C1 segment of cervical spinal cord (tissue), 14 donors: ENCODE measurements around the gene SYCP2L.
A peak's percentile ranks its signal among the peaks of the same experiment; 100 is the strongest.
"Not testable (repeated sequence)": the region's sequence is repeated elsewhere in the genome, so short reads cannot be mapped to it uniquely, and the experiment has no call there.

Source experiments
- DNase-seq, 14 donors: peaks; one replicate each; lab custom pipeline; 2025; lab: John Stamatoyannopoulos, UW

The SYCP2L gene

DNA sequence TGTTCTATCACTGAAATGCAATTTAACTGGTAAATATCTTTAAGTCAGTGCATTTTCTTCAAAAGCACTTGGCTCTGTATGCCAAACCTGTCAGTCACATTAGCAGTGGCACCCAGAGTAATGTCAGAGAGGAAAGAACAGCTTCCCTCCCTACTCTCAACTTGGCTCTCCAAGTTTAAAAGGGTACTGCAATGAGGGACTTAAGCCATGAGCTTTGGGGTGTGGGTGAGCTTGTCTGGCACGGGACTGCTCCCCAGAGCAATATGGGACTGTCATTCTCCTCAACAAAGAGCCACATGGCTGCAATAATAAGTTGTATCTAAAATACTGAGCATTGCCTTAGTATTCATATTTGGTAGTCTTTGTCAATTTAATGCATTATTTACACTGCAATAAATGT, 9.0 kb upstream of the SYCP2L start:
- no peak for DNase-seq

DNA sequence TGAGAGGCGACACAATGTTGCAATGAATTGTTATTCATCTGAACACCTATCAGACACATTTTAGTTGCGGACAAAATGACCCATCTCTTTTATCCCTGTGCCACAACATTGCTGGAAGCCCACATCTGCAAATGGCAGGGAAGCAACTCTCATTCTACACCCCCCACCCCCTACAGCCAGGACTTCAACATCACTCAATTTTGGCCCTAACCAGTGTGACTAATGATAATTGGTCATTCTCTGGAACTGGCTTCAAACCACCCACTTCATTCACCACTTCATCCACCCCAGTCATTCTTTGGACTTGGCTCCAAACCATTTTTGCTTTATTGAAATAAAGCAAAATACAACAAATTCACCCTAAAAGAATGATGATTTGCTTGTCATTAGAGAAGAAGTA, 6.5 kb upstream of the SYCP2L start:
- no peak for DNase-seq

DNA sequence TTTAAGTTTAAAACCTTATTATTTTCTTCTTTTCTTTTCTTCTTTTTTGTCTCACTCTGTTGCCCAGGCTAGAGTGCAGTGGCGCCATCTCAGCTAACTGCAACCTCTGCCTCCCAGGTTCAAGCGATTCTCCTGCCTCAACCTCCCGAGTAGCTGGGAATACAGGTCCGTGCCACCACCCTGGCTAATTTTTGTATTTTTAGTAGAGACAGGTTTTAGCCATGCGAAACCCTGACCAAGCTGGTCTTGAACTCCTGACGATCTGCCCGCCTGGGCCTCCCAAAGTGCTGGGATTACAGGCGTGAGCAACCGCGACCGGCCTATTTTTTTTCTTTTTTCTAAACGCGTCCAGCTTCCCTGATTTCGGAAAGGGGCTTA, 4.6 kb upstream of the SYCP2L start:
- not testable (repeated sequence) for DNase-seq

DNA sequence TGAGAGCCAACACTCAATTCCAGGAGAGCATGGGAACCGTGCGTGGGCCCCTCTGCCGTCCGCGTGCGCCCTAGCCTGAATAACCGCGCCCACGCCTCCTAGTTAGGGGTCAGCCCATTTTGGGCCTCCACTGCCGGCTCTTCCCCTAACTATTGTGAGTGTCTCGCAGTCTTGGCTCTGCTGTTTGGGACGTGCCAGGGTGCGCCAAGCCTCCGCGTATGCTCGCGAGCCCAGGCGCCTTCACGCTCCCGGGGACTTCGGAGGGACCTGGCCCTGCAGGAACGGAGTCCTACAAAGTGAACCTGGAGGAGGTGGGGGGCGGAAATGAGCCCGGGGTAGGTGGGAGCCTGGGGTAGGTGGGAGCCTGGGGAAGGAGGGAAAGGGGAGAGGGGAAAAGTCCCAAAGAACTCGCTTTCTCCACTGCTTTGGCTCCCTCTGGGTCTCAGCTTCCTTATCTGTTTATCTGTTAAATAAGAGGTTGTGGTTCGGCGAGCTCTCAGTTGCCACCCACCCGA, 4.1 kb upstream of the SYCP2L start:
- DNase-seq: no peak

DNA sequence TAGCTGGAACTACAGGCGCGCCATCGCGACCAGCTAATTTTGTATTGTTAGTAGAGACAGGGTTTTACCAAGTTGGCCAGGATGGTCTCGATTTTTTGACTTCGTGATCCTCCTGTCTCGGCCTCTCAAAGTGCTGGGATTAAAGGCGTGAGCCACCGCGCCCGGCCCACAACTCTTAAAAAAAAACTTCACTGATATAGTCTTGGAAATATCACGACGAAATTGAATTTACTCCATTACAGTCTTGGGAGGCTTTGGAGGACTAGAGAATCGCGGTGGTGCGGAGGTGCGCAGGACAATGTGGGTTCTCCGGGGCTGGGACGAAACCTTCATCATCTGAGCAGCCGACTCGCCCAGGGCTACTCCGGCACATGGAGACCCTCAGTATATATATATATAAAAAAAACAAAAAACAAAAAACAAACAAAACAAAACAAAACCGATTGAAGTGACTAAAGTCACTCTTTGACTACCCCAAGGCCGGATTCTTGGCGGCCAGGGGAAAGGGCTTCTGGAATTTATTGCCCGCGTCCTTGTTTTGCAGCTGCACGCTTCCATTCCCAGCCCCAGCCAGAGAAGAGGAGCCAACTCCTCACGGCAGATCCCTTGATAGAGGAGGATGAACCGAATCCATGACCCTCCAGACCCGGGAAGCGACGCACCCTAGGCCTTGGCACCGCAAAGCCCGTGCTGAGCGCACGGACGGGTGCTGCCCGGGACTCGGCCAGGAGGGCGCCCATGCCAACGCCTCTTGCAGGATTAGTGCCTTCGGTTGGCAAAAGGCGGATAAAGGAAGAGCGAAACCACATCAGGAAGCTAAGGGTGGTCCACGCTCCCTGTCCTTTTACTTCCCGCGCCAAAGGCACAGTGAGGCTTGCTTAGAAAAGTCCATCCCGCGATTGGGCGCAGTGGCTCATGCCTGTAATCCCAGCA, 3.3 kb upstream of the SYCP2L start:
- no peak for DNase-seq

DNA sequence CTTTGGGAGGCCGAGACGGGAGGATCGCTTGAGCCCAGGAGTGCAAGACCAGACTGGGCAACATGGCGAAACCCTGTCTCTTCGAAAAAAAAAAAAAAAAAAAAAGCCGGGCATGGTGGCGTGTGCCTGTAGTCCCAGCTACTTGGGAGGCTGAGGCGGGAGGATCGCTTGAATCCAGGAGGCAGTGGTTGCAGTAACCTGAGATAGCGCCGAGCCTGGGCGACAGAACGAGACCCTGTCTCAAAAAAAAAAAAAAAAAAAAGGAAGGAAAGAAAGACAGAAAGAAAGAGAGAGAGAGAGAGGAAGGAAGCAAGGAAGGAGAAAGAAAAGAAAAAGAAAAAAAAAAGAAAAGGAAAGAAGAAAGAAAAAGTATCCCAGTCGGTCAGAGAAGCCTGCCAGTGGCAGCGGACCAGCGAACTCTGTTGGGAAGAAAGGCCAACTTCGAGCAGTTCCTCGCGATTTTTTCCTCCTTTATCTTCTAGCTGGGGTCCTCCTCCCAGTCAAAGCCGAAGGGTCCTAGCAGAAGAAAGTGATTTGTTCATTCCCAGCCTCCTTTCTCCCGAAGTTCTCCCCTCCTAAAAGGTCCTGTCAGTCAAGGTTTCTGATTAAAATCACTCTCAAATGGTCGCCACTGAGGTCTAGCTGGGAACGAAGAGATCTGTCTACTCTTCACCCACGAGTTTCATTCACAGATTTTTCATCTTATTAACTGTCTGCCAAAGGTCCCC, 2.4 kb upstream of the SYCP2L start:
- DNase-seq: no peak

DNA sequence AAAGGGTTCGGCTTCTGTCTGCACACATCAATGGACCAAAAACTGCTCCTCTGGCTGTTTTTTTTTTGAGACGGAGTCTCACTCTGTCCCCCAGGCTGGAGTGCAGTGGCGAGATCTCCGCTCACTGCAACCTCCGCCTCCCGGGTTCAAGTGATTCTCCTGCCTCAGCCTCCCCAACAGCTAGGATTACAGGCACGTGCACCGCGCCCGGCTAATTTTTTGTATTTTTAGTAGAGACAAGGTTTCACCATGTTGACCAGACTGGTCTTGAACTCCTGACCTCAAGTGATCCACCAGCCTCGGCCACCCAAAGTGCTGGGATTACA, 524 bp upstream of the SYCP2L start:
- DNase-seq: not testable (repeated sequence)

DNA sequence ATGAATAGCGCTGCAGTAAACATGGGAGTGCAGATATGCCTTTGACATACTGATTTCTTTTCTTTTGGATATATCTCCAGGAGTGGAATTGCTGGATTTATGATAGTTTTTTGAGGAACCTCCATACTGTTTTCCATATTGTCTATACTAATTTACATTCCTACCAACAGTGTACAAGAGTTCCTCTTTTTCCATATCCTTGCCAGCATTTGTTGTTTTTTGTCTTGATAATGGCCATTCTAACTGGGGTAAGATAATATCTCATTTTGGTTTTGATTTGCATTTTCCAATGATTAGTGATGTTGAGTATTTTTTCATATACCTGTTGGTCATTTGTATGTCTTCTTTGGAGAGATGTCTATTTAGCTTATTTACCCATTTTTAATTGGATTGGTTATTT, 3.3 kb downstream of the SYCP2L start:
- no peak for DNase-seq

DNA sequence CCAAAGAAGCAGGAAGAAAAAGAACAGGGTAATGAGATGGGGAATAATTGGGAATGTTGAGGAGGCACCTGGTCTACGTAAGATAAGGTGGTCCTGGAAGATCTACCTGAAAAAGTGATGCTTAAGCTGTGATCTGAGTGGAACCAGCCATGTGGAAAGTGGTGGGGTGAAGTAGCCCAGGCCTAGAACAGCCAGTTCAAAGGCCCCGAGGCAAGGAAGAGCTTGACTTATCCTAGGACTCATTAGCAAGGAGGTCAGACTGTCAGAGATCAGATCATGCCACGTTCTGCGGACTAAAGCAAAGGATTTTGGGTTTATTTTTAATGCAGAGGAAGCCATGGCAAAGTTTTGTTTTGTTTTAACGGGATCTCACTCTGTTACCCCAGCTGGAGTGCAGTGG, 5.1 kb downstream of the SYCP2L start:
- no peak for DNase-seq

DNA sequence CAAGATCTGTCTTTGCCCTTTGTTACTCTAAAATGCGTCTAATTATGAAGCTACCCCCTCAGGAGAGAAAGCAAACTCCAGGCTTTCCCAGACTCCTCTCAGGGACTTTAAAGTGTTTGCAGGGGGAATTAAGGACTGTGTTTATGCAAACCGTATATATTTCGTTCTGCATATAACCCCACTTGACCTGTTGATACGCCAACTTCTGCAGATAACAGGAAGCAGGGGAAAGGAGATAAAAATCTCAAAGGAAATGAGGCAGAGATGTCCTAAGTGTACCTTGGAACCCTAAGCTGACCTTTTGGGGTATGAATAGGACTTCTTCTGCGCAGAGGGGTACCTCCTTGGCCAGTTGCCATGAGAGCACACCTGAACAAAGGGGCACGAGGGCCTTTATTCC, 8.1 kb downstream of the SYCP2L start:
- no peak for DNase-seq

DNA sequence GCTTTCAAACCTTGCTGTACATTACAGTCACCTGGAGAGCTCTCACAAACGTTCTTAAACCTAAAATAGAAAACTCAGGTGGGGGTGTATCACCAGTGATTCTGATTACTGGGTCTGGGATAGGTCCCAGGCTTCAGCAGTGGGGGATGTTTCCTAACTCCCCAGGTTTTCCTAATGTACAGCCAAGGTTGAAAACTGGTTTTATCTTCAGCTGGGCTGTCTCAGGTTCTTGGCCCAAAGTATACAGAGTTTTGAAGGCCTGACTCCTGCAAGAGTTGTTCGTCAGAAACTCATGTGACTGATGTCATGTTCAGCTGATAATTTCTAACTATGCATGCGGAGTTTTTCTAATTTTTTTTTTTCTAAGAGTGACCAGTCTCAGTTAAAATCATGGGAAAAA, 9.8 kb downstream of the SYCP2L start:
- no peak for DNase-seq

DNA sequence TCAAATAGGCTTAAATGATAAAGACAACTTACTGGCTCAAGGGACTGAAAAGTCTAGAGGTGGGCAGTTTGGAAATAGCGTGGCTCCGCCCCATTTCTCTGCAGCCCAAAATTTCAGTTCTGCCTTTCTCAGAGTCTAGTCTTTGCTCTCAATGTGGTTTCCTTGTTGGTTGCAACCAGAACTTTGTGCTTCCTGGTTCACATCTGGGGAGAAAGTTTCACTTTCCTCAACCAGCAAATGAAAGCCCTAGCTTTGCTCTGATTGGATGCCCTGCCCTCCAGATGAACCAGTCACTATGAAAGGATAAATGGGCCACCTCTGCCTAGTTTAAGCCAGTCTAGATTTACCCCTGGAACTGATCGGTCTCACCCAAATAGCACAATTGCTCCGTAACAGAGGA, 14.9 kb downstream of the SYCP2L start:
- peak in 6 of 14 donors; percentile 2 to 14 (median 8) for DNase-seq

DNA sequence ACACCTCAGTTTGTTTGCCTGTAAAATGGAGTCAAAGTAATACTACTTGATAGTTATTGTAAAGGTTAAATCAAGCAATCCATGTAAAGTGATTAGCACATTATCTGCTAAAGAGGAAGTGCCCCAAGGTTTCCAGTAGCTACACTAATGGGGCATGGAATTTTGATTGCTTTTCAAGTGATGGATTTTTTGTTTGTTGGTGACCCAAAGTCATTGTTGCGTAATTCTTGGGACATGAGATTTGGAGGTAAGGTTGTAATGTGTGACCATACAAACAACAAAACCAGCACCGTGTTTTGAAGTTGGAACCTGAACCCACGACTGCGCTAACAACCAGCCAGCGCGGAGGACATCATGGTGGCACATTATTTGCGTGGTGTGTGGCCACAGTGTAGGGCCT, 17.2 kb downstream of the SYCP2L start:
- DNase-seq: no peak

DNA sequence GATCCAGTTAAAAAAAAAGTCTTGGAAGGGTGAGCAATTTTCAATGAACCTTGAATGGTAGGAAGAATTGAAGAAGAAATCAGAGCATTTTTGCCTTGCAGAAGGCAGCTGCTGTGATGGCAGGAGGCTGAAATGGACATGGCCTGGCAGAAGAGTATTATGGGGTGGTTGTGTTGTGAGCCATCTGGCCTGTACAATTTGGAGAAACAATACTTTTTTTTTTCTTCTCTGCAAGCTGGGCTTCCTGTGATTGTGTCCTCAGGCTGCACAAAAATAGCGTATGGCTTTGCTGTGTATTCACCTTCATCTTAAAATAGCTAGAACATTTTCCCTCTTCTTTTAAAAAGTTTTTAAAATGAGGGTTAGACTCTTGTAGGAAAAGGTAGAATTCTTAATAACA, 21.4 kb downstream of the SYCP2L start:
- peak in 1 of 14 donors; percentile 26 for DNase-seq

DNA sequence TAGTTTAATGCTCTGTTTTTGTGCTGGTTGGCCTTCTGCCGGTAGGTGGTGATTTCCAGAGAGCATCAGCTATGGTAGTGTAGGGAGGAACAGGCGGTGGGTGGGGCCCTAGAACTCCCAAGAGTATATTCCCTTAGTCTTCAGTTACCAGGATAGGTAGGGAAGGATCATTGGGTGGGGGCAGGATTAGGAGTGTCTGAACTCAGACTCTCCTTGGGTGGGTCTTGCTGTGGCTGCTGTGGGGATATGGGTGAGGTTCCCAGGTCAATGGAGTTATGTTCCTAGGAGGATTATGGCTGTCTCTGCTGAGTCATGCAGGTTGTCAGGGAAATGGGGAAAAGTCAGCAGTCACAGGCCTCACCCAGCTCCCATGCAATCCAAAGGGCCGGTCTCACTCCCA, 32.7 kb downstream of the SYCP2L start:
- DNase-seq: not testable (repeated sequence)

DNA sequence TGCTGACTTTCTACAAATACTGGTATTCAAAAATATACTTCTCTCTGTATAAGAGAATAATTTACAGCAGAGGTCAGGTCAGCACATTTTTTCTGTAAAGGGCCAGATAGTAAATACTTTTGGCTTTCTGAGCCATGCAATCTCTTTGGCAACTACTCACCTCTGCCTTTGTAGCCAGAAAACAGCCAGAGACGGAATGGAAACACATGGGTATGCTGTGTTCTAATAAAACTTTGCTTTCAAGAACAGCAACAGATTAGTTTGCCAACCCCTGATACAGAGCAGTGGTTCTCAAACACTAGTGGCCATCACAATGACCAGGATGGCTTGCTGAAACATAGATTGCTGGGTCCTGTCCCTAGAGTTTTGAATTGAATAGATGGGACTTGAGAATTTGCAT, 46.3 kb downstream of the SYCP2L start:
- DNase-seq: no peak

DNA sequence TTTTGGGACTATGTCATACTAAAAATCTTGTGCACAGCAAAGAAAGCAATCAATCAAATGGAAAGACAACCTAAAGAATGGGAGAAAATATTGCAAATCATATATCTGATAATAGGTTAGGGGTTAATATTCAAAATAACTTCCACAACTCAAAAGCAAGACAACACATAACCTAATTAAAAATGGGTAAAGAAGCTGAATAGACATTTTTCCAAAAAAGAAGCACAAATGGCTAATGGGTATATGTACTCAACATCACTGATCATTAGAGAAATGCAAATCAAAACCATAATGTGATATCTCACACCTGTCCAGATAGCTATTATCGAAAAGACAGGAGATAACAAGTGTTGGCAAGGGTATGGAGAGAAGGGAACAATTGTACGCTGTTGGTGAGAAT, 53.0 kb downstream of the SYCP2L start:
- DNase-seq: no peak

DNA sequence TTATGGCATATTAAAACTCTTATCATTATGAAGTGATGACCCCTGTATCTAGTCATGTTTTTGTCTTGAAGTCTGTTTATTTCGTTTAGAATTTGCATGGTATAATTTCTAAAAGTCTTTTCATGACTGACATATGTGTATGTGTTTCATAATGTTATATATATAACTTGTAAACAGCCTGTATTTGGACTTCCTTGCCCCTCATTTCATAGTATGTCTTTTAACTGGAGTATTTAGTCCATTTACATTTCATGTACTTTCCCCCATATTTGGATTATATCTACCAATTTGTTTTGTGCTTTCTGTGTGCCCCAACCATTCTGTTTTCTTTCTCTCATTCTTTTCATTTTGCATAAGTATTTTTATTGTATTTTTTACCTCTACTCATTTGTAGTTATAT, 59.0 kb downstream of the SYCP2L start:
- DNase-seq: no peak

DNA sequence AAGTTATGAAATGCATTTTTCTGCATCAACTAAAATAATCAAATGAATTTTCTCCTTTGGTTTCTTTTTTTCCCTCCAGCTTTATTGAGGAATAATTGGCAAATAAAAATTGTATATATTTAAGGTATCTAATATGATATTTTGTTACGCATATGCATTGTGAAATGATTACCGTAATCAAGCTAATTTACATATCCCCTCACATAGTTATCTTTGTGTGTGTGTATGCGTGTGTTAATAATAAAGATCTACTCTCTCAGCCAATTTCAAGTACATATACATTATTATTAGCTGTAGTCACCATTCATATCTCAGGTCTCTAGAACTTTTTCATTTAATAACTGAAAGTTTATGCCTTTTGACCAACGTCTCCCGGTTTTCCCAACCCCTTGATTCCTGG, 61.1 kb downstream of the SYCP2L start:
- DNase-seq: no peak

DNA sequence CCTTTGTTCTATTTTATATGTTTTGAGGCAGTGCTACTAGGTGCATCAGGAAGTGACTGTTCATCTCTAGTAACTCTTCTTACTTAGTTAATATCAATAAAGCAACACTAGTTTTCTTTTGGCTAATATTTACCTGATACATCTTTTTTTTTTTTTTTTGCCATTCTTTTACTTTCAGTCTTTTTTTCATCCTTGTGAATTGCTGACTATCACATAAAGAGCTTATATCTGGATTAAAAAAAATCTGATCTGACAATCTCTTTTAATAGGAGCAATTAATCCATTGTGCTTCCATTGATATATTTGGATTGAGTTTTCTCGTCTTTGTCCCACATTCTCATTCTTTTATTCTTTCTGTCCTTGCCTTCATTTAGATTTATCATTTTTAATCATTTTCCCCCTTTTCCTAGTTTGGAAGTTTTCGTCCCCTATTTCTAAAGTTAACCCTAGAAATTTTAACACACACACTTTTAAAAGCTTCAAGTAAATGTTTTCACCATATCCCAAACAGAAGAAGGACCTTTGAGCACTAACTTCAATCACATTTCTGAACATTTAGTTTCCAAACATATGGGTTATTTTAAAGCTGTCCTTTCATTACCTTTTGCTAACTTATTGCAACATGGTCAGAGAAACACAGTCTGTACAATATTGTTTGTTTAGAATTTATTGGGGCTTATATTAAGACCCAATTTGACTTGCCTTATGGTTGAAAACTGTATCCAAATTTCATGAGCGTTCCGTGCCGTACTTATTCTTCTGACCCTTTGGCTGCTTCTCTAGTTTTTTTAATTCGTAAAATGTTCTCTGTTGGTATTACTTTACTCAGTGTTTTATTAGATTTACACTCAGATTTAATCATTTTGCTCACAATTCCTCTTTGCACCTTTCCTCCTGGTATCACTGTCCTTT, 63.0 kb downstream of the SYCP2L start:
- DNase-seq: no peak

DNA sequence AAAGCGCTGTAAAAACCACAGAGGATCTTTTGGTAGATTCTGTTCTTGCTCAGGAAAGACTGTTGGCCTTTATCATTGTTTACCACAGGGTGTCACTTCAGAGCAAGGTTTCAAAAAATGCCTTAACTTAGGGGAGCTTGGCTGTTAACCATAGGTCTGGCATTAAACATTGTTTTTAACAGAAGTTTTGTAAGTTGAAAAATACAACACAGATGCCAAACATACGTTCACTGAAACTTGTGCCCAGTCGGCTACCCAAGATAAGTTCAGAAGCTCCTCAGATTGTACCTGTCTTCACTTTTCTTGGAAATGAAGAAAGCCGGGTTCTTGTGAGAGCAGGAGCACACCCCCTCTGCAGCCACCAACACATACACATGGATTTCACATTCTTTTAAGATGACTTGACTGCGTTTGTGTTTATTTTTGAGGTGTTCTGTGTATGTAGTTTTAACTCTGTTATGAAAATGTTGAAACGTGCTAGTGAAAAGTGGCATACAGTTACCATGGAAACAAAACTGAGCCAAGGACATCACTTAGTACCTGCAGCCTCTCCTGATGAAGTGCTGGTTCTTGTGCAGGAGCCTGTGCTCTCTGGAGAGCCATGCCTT, 64.9 kb downstream of the SYCP2L start:
- DNase-seq: peak in 1 of 14 donors; percentile 0
